Peyer's patch (tissue), 4 donors: Measurements from ENCODE around the gene PUSL1.

Source experiments
- CTCF ChIP-seq, 6 experiments: fragments of 450-650 bp in 4 of 6; fragments of 200-600 bp in 2 of 6; sonication (generic) in 1 of 6; IDR thresholded peaks; one replicate each; pipeline ENCODE4 v1.5.1; 2017 to 2019; ENCODE audit warnings: antibody characterized with exemption in 6 of 6, mild to moderate bottlenecking in 3 of 6, moderate library complexity in 1 of 6
- POLR2A ChIP-seq, 2 donors: fragments of 450-650 bp; IDR thresholded peaks; one replicate each; pipeline ENCODE4 v1.5.1; 2017; ENCODE audit warnings: antibody characterized with exemption in 2 of 2, mild to moderate bottlenecking in 2 of 2, moderate library complexity in 2 of 2

DNA sequence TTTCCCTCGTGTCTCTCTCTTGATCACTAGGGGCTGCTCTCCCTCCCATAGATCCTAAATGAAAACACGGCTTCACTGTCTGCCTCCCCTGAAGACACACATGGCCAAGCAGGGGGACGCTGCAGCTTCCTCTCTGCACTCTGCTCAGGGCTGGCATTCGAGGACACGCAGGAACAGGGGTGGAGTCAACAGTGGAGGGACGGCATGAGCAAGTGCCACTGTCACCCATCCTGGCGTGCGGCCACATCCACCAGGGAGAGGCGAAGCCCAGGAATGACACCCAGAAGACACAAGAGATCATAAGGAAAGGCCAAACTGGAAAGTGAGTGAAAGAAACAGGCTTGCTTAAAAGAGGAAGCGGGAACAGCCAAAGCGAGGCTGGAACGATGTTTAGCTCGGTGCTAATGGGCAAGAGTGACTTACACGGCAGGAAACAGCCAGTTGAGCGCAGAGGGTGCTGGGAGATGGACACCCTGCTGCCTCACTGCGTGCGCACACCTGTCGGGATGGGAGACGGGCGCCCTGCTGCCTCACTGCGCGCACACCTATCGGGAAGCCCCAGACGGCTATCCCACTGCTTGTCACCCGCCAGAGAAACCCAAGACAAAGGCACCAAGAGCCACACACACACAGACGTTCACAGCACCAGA, 48.3 kb upstream of the PUSL1 start:
- TF ChIP-seq CTCF (IDR thresholded peaks at IDR 0.05) (no peak), POLR2A (IDR thresholded peaks at IDR 0.05) (no peak)
